Stimulated activated CD8-positive, alpha-beta memory T cell treated with anti-CD3 and anti-CD28 coated beads, Interleukin-2, amount 100 ng/mL, for 1 hour (primary cell): Measurements from ENCODE around the gene SETD3.

ENCODE experiments used
- DNase-seq, 2 donors: peaks; one replicate each; pipeline ENCODE4 v3.0.0-alpha.2; 2020; ENCODE audit warnings: low read depth in 2 of 2

Gene SETD3

GRCh38 chr14:99423434-99423833 is 57.2 kb downstream of the SETD3 start:
- DNase-seq = no peak

GRCh38 chr14:99422228-99423010 is 58.2 kb downstream of the SETD3 start:
- DNase-seq = no peak

DNA sequence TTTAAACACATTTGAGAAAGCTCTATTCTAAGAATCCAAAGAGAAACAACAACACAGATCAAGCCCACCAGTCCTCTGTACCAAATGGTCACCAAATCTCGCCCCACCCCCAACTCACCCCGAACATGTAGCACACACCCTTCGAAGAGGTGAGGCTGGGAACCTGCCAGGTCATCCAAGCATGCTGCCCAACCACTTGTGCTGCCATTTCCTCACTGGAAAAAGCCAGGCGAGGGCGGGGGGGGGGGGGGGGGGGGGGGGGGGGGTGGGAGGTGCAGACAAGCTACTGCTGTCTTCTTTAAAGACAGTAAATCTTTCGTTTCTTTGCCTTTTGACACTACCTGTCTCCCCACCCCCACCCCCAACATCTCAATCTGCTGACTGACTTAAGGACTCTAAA is 59.9 kb downstream of the SETD3 start:
- DNase-seq = no peak

- no peak for DNase-seq
Measured at GRCh38 chr14:99419905-99420304, 60.8 kb downstream of the SETD3 start.

DNA sequence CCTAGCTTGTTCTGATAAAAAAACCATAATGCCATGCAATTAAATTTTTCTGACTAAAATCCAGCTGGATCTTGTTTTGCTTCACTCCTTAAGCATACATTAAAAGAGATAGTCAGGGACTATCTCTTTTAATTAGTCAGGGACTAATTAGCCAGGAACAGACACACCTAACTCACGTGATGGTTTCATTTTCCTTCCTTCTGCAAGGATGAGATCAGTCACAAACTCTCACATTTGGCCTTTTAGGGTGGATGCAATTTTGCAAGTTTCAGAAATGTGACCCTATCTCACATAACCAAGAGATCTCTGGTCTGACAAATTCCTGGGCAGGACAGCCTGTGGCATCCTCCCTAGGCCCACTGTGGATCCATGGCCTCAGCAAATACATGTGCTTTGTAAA is 62.4 kb downstream of the SETD3 start:
- no peak for DNase-seq

DNA sequence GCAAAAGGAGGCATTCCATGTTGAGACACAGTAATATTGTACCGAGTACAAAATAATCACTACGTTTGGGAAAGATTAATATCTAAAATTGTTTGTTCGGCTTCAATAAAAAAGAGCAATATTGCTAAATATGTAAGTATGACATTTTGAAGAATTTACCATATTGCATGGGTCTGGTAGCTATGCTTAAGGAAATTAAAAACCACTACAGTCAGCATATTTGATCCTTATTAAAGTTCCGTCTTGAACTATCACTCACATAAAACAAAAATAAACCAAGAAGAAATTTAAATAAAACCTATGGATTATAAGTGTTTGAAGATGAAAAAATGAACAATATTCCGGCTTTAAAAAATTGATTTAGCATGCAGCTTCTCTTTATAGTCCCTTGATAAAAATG is 63.8 kb downstream of the SETD3 start:
- DNase-seq = no peak

GRCh38 chr14:99415496-99416281 is 65.0 kb downstream of the SETD3 start:
- DNase-seq = peak in 1 of 2 donors; percentile 33

GRCh38 chr14:99413911-99414310 is 66.7 kb downstream of the SETD3 start:
- no peak for DNase-seq

DNA sequence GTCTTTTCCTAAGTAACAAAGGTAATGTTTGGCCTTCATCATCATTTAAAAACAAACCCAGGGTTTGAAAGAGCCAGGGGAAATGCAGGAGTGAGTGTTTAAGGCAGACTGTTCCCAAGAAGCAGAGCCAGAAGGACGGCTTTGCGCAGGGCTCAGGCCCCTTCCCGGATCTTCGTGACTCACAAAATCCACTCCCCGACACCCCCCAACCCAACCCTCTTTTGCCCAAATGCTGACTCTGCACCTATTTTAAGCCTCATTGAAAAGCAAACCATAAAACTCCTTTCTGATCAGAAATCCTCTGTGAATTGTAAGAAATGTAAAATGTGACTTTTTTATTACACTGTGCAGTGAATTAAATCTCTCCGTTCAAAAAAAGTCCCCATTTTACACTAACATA is 67.5 kb downstream of the SETD3 start:
- DNase-seq = no peak

- no peak for DNase-seq
Measured at GRCh38 chr14:99412117-99413061, 68.3 kb downstream of the SETD3 start.

- DNase-seq = no peak
Measured at GRCh38 chr14:99410019-99410418, 70.6 kb downstream of the SETD3 start.

DNA sequence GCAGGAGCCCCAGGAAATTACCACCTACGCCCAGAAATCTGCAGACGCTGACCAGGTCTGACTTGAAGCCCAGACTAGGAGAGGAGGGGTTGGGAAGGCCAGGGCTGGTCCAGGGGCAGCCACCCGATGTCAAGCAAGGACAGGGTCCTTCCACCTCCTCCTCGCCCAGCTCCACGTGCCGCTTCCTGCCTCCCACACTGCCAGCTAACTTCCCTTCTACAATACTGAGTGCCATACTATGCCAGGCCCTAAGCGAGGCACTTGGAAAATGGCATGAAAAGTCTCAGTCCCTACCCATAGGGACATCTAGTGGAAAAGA is 71.7 kb downstream of the SETD3 start:
- no peak for DNase-seq

GRCh38 chr14:99408286-99408970 is 72.2 kb downstream of the SETD3 start:
- DNase-seq = no peak

DNA sequence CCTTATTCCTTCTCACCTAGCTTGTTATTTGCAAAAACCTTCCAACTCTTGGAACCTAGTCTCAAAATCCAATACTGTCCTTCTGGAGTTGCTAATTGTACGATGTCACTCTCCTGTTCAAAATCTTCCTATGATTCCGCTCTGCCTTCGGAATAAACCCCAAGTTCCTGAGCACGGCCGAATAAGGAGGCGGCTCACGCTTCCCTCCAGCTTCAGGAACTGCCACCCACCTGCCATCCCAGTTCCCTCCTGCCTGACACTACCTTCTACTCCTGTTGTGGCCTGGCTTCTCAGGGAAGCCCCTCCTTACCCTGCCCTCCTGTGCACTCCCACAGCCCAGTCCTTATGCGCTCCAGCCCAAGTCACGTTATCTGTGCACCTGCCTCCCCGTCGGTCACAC is 73.2 kb downstream of the SETD3 start:
- DNase-seq = no peak

DNA sequence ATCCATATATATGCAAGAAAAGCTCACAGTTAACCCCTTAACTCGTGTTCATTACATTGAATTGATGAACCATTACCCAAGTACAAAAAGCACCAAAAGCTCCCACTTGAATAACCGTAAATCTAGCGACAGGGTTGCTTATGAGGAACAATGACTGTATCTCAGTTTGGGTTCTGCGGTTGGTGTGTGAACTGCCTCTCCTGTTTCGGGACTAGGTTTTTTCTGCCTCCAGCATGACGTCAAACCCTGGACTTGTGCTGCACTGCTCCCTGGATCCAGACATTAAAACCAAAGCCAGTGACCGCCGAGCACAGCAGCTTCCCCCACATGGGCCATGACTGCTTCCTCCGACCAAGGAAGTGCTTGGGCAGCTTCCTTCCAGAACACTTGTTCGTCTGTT is 77.7 kb downstream of the SETD3 start:
- no peak for DNase-seq

DNA sequence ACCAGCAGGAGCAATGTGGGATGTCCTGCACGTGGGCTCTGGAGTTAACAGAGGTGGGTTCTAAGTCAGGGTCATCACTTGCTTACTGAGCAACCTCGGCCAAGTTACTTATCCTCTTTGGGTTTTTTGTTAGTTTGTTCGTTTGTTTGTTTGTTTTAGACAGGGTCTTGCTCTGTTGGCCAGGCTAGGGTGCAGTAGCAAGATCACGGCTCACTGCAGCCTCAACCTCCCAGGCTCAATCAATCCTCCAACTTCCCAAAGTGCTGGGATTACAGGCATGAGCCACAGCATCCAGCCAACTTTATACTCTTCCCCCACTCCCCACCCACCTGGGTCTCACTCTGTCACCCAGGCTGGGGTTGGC is 78.4 kb downstream of the SETD3 start:
- no peak for DNase-seq

DNA sequence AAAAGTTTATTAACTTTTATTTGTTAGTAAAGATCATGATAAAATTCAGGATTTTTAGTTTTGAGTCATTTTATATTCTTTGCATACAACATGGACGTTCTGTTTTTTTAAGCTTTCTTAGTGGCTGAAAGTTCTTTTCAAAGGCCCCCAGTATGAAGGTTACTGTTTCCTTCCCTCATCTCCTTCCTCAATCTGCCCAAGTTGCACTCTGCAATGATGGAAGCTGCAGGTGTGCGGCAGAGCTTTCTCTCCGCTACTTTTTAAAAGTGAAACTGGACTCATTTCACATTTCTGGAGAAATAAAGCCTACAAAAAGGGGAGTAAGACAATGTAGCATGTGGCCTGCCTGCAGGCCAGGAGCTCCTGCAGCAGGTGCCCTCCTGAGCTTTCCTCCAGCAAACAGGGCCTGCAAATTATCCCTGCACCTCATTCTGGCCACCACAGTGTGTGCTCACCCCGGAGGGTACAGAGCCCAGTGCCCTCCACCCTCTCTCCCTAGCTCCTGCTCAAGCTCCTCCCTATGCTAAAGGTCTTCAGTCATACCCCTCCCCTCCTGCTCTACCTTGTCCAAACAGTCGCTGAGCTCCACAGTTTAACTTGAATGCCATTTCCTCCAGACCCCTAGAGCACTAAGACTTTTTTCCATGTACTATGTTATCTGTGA is 78.9 kb downstream of the SETD3 start:
- no peak for DNase-seq

DNA sequence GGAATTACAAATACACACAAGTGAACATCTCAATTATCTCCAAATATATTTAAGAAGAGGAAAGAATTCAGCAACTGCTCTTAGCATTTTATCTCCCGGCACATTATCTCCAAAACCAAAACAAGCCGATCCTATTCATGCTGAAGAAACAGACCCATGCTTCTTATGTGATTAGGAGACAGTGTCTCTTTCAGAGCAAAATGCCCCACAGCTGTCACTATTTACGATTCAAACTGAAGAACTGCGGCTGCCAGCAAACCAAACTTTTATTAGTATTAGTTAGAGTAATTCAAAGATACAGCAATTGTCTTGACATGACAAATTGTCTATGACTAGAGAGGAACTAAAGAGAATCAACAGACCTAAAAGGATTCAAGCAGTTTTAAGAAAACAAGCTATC is 79.4 kb downstream of the SETD3 start:
- no peak for DNase-seq

DNA sequence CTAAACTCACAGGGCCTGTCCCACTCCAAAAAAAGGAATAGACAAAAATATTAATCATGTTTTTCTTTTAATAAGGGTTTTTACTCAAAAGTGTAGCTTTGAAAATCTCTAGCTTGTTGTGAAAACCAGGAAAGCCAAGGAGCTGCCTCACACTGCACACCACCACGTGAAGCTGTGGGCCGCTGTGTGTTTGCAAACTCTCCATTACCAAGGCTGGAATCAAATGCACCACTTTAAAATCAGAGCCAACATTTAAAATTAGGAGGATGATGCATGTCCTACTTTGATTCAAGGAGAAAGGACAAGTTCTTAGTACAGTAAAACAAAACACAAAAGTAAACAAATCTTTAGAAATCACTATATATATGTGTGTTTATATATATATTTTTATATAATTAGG is 83.0 kb downstream of the SETD3 start:
- DNase-seq = no peak

DNA sequence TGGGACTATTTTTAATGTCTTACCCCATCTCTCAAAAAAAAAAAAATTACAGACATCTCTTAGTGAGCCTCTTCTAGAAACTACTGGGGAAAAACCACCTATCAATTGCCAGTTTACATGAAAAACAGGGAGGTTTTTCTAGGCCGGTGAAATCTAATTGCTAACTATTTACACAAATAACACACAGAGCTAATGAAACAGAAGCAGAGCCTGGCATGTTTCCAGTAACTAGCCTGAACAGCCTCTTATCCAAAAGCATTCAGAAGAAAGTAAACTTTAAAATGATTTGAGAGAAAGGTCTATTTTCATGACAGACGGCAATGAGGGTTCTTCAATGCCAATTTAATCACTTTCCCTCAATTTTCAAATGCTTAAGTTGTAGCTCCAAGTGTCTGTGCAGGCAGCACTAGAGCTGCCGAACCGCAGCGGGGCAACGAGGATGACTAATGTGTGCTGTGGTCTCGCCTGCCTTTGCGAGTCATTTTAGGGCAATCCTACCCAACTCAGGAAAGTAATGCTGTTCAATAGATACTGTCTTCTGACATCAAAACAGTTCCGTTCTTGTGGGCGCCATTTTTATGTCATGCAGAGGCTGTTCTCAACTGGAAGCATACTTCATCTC is 84.6 kb downstream of the SETD3 start:
- DNase-seq = no peak
